ENCODE measurements around the gene EXD3. TPM values are rescaled to one million over a fixed set of nuclear protein-coding genes. Genes with fewer than 3 reads are reported as not detected.

EXD3 gene
- total RNA-seq, 4 donors from 2014 or later, result 13.8 to 25.7 (median 17.7) TPM

DNA sequence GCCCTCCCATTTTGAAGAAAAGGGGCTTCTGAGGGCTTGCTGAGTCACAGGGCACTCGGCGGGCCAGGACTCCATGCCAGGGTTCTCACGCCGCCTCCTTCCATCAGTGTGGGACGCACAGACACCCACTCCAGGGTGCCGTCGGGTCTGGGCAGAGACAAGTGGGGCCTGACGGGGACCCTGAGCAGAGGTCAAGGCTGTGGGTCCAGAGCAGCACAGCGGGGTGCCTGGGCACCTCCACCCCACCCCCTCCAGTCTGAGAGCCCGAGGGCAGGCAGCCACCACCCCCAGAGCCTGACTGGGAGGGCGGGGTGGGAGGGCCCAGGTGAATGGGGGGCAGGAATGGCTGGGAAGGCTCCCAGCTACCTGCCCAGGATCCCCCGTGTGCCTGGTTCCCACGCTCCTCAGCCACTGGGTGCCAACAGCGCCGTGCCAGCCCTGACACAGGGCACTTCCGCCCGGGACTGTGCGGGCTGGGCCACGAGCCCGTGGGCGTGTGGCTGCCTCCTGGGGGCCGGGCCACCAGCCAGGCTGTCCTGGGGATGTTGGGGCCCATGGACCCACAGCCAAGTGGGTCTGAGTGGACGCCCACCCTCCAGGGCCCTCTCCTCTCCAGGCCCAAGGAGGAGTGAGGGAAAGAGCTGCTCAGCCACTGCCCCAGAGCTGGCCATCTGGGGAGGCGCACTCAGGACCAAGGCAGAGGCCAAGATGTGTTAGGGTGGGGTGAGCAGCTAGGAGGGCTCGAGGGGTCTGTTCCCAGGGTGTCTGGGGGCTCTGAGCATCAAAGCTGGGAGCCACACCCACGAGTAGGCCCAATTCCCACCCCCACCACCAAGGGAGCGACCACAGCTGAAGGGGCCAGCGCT is 110.7 kb downstream of the EXD3 start:
- H3K4me3 ChIP-seq (ENCODE audit: low read depth, poor library complexity, severe bottlenecking), result no peak overlapping the region
- intact Hi-C loops (cut with DNase I; ENCODE audit: low total_unique reads), result no loop called here
- DNase-seq (ENCODE audit: low spot score in 2 of 2), result no peak
- TF ChIP-seq, protein P1, sequence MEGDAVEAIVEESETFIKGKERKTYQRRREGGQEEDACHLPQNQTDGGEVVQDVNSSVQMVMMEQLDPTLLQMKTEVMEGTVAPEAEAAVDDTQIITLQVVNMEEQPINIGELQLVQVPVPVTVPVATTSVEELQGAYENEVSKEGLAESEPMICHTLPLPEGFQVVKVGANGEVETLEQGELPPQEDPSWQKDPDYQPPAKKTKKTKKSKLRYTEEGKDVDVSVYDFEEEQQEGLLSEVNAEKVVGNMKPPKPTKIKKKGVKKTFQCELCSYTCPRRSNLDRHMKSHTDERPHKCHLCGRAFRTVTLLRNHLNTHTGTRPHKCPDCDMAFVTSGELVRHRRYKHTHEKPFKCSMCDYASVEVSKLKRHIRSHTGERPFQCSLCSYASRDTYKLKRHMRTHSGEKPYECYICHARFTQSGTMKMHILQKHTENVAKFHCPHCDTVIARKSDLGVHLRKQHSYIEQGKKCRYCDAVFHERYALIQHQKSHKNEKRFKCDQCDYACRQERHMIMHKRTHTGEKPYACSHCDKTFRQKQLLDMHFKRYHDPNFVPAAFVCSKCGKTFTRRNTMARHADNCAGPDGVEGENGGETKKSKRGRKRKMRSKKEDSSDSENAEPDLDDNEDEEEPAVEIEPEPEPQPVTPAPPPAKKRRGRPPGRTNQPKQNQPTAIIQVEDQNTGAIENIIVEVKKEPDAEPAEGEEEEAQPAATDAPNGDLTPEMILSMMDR (IDR thresholded peaks at IDR 0.05), result no peak
- TF ChIP-seq POLR2A (IDR thresholded peaks at IDR 0.05), result no peak
- 42 to 60% methylated on average over 11 to 18 of the region's 28 CpGs for WGBS, 2 donors

DNA sequence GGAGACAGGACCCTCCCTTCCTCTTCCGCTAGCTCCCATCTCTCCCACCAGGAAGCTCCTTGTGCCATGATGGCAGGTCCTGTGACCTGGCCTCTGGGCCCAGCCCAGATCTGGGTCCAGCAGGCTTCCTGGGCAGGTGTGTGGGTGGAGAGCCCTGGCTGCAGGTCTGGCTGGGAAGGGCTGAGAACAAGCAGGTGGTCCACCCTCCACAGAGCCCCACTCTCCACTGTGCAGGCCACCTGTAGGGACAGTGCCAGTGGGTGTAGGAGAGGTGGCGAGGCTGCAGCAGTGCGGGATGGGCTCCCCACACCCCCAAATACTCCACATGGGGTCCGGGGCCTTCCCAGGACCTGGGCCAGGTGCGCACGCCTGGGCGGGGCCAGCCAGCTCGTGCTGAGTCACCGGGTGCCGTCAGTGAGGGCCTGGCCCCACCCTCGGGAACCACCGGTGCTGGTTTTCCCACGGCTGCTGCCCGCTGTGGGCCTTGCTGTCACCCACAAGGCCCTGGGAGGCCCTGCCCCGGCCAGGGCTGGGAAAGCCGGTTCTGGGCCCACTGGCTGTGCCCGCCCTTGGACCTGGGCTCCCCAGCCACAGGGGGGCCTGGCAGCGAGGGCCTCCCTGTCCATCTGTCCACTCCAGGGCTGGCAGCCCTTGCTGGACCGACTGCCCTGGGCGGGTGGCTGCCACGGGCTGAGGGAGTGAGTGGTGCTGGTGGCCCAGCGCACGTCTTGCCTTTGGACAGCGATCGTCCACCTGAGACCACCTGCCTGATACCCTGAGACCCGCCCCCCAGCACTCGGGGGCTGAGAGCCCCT is 111.6 kb downstream of the EXD3 start:
- TF ChIP-seq POLR2A (IDR thresholded peaks at IDR 0.05), result no peak
- TF ChIP-seq, protein P1 (IDR thresholded peaks at IDR 0.05), result no peak
- no peak overlapping the region for H3K4me3 ChIP-seq (ENCODE audit: low read depth, poor library complexity, severe bottlenecking)
- intact Hi-C loops (cut with DNase I; ENCODE audit: low total_unique reads), result no loop called here
- peak; percentile 57 to 89 for DNase-seq (ENCODE audit: low spot score in 2 of 2)
- WGBS, 2 donors, result 50 to 65% methylated on average over 6 to 18 of the region's 27 CpGs

DNA sequence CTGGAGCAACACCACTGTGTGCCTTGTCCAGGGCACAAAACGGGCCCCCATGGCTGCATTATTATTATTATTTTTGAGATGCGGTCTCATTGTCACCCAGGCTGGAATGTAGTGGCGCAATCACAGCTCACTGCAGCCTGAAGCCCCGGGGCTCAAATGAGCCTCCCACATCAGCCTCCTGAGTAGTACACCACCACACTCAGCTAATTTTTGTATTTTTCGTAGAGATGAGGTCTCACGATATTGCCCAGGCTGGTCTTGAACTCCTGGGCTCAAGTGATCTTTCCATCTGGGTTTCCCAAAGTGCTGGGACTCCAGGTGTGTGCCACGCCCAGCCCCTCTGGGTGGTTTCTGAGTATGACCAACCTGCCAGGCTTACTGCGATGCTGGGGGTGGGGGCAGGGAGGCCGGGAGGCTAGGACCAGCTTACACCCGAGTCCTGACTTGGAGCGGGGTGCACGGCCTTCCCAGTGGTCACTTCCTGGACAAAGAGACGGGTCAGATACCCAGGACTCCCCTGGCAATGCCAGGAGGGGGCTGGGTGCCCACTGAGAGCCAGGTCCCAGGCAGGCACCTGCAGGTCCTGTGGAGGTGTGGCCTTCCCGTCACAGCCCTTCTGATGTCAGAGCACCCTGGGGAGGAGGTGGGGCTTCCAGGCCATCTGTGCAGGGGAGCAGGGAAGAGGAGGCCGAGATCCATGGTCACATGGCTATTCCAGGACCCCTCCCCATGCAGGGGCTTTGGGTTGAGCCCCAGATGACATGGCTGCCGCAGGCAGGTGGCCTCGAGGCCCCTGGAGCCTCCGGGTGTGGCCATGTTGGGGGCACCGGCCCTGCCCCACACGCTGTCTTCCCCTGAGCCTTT is 112.5 kb downstream of the EXD3 start:
- peak in 1 of 2 donors; percentile 88 for DNase-seq (ENCODE audit: low spot score in 2 of 2)
- intact Hi-C loops (cut with DNase I; ENCODE audit: low total_unique reads), result no loop called here
- H3K4me3 ChIP-seq (ENCODE audit: low read depth, poor library complexity, severe bottlenecking), result no peak overlapping the region
- TF ChIP-seq, protein P1 (IDR thresholded peaks at IDR 0.05), result no peak
- TF ChIP-seq POLR2A (IDR thresholded peaks at IDR 0.05), result no peak
- WGBS, 2 donors, result 59 to 63% methylated on average over 17 to 19 of the region's 20 CpGs

DNA sequence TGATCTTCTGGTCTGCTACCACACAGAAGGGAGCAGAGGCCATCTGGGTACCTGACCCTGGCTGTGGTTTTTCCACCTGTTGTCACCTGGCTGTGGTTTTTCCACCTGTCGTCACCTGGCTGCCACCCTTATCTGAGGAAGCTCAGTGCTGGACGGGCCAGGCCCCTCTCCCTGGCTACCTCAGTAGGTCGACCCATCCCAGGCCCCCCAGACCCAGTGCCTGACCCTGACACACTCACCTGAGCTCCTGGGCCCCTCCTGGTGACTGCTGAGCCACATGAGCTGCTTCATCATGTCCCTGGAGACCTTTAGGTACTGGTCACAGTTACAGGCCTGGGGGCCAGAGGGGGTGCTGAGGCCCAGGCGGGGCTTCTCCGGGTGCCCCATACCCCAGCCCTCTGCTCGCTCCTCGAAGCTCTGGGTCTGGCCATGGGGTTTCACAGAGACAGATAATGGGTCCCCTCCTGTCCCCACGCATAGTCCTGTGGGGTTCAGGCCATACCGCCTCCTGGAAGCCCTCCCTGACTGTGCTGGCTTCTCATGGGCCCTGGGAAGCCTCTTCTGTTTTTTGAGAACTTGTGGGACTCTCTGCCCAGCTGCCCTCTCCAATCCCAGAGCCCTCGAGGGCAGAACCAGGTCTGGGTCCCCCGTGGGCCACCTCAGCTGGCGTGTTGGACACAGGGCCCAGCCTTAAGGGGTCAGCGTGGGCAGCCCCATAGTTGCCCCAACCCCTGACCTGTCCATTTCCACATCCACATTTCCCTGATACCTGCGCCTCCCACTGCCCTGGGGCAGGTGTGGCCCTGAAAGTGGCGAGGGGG is 113.4 kb downstream of the EXD3 start:
- no peak for DNase-seq (ENCODE audit: low spot score in 2 of 2)
- intact Hi-C loops (cut with DNase I; ENCODE audit: low total_unique reads), result no loop called here
- 89 to 90% methylated on average over 13 to 15 of the region's 15 CpGs for WGBS, 2 donors
- H3K4me3 ChIP-seq (ENCODE audit: low read depth, poor library complexity, severe bottlenecking), result no peak overlapping the region
- no peak for TF ChIP-seq POLR2A (IDR thresholded peaks at IDR 0.05)
- TF ChIP-seq, protein P1 (IDR thresholded peaks at IDR 0.05), result no peak
